Occipital lobe (tissue), 3 donors: ENCODE results near the gene FRMD8. TPM values are rescaled to one million over a fixed set of nuclear protein-coding genes. Genes with fewer than 3 reads are reported as not detected.
"Not testable (repeated sequence)": the region's sequence is repeated elsewhere in the genome, so short reads cannot be mapped to it uniquely, and the experiment has no call there.

Experiments used
- DNase-seq: peaks from one replicate; lab custom pipeline; 2025; lab: John Stamatoyannopoulos, UW
- small RNA-seq: library from RNA; depleted of rRNA; stranded (forward); fragments of <200 nt; gene quantifications from one replicate; pipeline ENCODE3, GENCODE V24; 2014
- total RNA-seq: library from RNA; depleted of rRNA; stranded (reverse); fragments of >200 nt; gene quantifications from one replicate; pipeline ENCODE4 v1.2.3, GENCODE V29; 2014

Gene FRMD8
- total RNA-seq, 1 donor from 2014 or later, result 9.2 TPM

DNA sequence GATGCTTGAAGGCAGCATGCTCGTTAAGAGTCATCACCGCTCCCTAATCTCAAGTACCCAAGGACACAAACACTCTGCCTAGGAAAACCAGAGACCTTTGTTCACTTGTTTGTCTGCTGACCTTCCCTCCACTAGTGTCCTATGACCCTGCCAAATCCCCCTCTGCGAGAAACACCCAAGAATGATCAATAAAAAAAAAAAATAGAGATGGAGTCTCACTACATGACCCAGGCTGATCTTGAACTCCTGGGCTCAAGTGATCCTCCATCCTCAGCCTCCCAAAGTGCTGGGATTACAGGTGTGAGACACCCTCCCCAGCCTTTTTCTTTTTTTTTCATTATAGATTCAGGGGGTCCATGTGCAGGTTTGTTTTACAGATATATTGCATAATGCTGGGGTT is 65.8 kb downstream of the FRMD8 start:
- not testable (repeated sequence) for DNase-seq

- DNase-seq, result no peak
Measured at GRCh38 chr11:65452806-65453490, 66.5 kb downstream of the FRMD8 start.

DNA sequence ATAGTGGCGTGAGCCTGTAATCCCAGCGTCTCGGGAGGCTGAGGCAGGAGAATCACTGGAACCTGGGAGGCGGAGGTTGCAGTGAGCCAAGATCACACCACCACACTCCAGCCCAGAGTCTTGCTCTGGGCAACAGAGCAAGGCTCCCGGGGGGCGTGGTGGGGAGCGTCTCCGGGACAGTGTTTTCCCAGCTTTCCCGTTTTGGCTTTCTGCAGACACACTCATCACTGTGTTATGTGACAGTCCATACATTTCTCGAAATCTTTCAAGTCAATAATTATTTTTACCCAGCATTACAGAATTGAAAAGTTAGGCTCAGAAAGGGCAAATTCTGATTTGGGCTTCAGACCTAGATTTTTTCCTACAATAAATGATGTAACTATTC is 67.9 kb downstream of the FRMD8 start:
- DNase-seq, result no peak

DNA sequence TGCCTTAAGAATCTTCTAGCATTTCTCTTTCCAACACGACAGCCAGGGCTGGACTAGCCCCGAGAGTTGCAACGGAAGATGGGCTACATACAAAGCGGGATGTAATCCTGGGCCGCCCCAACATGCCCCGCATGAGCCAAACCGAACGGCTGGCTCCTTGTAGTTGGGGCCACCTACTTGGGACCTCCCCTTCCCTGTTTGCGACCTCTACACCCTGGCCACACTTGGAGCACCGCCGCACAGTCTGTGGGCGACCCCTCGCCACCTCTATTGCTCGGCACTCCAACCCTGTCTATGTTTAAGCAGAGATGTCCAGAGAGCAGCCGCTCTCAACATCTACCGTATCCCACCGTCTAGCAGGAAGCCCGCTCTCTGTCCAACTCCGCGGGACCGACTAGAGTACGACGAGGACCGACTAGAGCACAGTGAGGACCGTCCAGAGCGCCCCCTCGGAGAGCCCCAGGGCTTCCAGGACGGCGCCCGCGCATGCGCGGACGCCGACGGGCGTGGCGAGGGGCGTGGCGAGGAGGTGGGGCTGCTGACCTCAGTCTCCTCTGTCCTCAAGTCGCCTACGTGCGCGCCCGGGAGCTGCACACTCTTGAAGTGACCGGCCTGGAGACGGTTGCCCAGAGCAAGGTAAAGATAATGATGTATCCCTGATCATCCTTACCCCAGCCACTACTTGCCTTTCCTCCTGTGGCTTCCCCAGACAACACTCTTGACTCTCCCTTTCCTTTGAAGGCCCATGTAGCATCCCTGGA is 68.4 kb downstream of the FRMD8 start:
- DNase-seq, result peak; percentile 76

DNA sequence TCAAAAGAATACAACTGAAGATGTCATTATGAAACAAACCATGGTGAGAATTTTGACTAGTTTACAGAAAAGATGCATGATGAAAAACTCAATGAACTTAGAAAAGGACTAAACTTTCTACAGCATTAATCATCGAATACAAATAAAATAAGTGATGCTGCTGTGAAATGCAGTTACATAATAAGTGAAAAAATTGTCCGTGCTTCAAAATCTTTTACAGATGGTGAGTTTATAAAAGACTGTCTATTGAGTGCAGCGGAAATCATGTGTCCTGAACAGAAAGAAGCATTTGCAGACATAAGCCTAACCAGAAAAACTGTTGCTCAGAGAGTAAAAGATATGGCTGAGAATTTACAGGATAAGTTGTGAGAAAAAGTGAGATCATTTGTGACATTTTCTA is 70.0 kb downstream of the FRMD8 start:
- no peak for DNase-seq

- DNase-seq, result no peak
Measured at GRCh38 chr11:65459552-65459951, 73.1 kb downstream of the FRMD8 start.

Small RNAs within 50 kb of the gene (small RNA-seq; reads per million reads assigned to genes)
- not detected for gene RF01684

Other genes with a start within 250 kb of the FRMD8 start
- gene SPDYC, start 216.4 kb upstream of the FRMD8 start, total RNA-seq, result not detected
- 56.5 TPM for gene CAPN1, start 204.7 kb upstream of the FRMD8 start, total RNA-seq
- gene POLA2, start 124.7 kb upstream of the FRMD8 start, total RNA-seq, result 0.94 TPM
- gene CDC42EP2, start 71.8 kb upstream of the FRMD8 start, total RNA-seq, result 9.0 TPM
- 21.7 TPM for gene DPF2, start 52.8 kb upstream of the FRMD8 start, total RNA-seq
- 4.5 TPM for gene TIGD3, start 31.9 kb upstream of the FRMD8 start, total RNA-seq
- gene SLC25A45, start 4.0 kb upstream of the FRMD8 start, total RNA-seq, result 0.31 TPM
- 3.6 TPM for gene NEAT1, start 36.2 kb downstream of the FRMD8 start, total RNA-seq
- gene MALAT1, start 112.4 kb downstream of the FRMD8 start, total RNA-seq, result 11,800 TPM
- 34.2 TPM for gene SCYL1, start 138.4 kb downstream of the FRMD8 start, total RNA-seq
- 18.4 TPM for gene LTBP3, start 171.7 kb downstream of the FRMD8 start, total RNA-seq
- gene ZNRD2, start 183.8 kb downstream of the FRMD8 start, total RNA-seq, result 23.6 TPM
- gene FAM89B, start 185.9 kb downstream of the FRMD8 start, total RNA-seq, result 22.3 TPM
- gene EHBP1L1, start 189.4 kb downstream of the FRMD8 start, total RNA-seq, result 9.7 TPM
- 0.31 TPM for gene KCNK7, start 209.2 kb downstream of the FRMD8 start, total RNA-seq
- 9.0 TPM for gene MAP3K11, start 227.6 kb downstream of the FRMD8 start, total RNA-seq
- 7.0 TPM for gene PCNX3, start 229.1 kb downstream of the FRMD8 start, total RNA-seq